Measurements from ENCODE around the gene MRPL58.
A peak's percentile ranks its signal among the peaks of the same experiment; 100 is the strongest.
"Not testable (repeated sequence)": the region's sequence is repeated elsewhere in the genome, so short reads cannot be mapped to it uniquely, and the experiment has no call there.

The MRPL58 gene

GRCh38 chr17:75012346-75013091 is at the start of gene MRPL58:
TSS of gene MRPL58 (plus strand) at chr17:75012670. CDS start at chr17:75012687, 17 bp downstream.
- DNase-seq (ENCODE audit: low spot score) = peak; percentile 89

DNA sequence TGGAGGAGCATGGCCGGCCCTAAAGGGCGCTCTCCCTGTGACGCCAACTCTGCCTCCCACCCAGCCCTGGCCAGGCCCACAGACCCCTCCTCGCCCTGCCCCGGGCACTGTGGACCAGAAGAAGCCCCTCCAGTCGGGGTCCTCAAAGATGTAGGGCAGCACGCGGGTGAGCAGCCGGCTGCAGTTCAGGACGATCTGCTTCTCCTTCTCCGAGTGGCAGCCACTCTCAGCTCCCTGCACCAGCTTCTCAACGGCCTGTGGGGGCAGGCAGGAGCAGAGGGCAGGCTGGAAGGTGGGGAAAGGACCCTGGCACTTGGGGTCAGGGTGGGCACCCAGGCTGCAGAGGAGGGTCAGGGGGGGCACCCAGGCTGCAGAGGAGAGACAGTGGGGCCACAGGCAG is 48.8 kb upstream of the MRPL58 start:
- no peak for DNase-seq (ENCODE audit: low spot score)

DNA sequence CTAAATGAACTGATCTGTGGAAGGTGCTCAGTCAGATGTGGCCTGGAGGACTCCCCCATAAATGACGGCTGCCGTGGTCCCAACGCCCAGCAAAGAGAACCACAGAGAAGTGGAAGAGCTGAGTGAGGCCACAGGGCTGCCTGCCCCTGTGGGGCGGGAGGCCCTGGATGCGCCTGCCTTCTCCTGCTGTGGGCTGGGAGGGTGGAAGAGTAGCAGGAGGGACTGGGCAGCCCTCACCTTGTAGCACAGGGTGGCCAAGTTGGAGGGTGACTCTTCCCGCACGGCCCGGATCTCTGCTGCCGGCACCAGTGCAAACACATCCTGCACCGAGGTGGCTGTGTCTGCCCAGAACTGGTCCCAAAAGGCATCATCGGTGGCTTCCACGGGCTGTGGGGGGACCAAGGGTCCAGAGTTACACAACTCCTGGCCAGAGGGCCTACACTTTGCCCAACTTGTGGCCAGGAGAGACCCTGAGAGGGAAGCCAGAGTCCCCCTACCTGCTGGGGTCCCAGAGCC is 48.2 kb upstream of the MRPL58 start:
- no peak for DNase-seq (ENCODE audit: low spot score)

- no peak for DNase-seq (ENCODE audit: low spot score)
Measured at GRCh38 chr17:74964988-74965622, 47.4 kb upstream of the MRPL58 start.

- peak; percentile 16 for DNase-seq (ENCODE audit: low spot score)
Measured at GRCh38 chr17:74968361-74968780, 44.1 kb upstream of the MRPL58 start.

GRCh38 chr17:74969501-74969900 is 43.0 kb upstream of the MRPL58 start:
- DNase-seq (ENCODE audit: low spot score) = not testable (repeated sequence)

- no peak for DNase-seq (ENCODE audit: low spot score)
Measured at GRCh38 chr17:74970395-74970794, 42.1 kb upstream of the MRPL58 start.

GRCh38 chr17:74971069-74971841 is 41.2 kb upstream of the MRPL58 start:
- DNase-seq (ENCODE audit: low spot score) = no peak

GRCh38 chr17:74971842-74972106 is 40.7 kb upstream of the MRPL58 start:
- DNase-seq (ENCODE audit: low spot score) = no peak

DNA sequence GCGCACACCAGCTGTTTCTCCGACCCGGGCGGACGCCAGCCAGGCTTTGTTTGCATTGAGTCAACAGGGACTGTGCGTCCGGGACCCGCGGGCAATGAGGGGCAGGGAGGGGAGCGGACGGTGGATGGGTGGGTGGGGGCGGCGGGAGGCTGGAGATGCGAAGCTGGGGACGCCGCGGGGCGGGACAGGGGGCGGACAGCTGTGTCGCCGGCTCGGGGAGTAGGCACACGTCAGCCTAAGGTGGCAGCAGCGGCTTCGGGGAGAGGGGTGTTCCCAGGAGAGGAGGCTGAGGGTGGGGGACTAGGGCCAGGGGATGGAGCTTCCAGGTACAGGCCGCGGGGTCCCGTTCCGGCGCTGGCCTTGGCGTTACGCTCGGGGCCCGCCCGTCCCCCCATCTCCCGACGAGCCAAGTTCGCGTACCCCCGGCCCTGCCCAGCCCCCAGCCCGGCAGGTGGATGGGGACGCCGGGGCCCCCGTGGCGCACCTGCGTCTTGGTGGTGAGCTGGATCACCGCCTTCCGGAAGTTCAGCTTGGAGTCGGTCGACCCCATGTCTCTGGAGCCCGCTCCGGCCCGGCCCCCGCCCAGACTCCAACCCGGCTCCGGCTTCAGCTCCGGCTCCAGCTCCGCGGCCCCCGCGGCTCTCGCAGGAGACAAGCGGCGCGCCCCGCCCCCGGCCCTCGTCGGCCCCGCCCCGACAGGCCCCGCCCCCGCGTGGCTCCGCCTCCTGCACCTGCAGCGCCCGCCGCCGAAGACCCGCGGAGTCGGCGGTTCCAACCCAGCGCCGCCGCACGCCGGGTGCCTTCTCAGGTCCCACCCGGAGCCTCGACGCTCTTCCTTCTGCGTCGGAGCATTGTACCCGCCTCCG is 40.1 kb upstream of the MRPL58 start, which contains the start of gene HID1:
HID1 (minus strand) TSS at position 653 of the 866 bp plus-strand sequence; CDS start at position 550, 103 bp downstream.
- DNase-seq (ENCODE audit: low spot score) = peak; percentile 76

GRCh38 chr17:74972973-74973328 is 39.5 kb upstream of the MRPL58 start:
- DNase-seq (ENCODE audit: low spot score) = no peak

- no peak for DNase-seq (ENCODE audit: low spot score)
Measured at GRCh38 chr17:74975943-74976342, 36.5 kb upstream of the MRPL58 start.

DNA sequence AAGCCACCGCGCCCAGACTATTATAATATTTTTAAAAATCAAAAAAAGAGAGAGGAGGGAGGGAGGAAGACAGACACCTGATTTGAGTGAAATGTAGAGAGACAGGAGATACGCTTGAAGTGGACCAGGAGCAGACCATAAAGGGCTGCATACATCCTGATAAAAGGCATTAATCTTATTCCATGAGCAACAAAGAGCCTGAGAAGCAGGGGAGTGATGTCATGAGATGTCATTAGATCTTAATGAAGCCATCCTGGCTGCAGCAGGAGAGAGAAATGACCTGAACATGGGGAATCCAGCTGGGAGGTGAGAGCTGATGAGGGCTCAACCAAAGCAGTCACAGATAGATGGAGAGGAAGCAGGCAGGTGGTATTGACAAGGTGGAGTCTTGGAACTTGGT is 34.7 kb upstream of the MRPL58 start:
- DNase-seq (ENCODE audit: low spot score) = no peak

GRCh38 chr17:74978240-74978639 is 34.2 kb upstream of the MRPL58 start:
- DNase-seq (ENCODE audit: low spot score) = no peak

DNA sequence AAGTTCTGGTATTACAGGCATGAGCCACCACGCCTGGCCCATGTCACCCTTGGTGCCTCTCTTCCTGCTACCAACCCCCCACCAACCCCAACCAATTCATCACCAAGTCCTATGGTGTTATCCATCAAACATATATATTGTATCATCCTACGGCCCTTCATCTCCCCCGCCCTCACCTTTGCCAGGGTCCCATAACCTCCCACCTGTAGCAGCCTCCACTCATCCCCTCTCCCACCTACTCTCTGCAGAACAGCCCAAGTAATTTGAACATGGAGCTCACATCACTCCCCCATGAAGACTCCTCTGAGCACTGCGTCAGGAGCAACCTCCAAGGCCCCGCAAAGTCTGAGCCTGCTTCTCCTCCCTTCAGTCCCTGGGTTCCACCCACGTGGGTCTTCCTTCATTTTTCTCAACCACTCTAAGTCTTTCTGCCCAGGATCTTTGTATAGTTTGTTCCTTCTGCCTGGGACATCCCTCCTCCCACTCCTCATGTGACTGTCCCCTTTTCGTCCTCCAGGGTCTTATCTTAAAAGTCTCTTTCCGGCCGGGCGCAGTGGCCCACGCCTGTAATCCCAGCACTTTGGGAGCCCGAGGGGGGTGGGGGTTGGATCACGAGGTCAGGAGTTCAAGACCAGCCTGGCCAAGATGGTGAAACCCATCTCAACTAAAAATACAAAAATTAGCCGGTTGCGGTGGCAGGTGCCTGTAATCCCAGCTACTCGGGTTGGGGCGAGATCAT is 32.9 kb upstream of the MRPL58 start:
- no peak for DNase-seq (ENCODE audit: low spot score)

DNA sequence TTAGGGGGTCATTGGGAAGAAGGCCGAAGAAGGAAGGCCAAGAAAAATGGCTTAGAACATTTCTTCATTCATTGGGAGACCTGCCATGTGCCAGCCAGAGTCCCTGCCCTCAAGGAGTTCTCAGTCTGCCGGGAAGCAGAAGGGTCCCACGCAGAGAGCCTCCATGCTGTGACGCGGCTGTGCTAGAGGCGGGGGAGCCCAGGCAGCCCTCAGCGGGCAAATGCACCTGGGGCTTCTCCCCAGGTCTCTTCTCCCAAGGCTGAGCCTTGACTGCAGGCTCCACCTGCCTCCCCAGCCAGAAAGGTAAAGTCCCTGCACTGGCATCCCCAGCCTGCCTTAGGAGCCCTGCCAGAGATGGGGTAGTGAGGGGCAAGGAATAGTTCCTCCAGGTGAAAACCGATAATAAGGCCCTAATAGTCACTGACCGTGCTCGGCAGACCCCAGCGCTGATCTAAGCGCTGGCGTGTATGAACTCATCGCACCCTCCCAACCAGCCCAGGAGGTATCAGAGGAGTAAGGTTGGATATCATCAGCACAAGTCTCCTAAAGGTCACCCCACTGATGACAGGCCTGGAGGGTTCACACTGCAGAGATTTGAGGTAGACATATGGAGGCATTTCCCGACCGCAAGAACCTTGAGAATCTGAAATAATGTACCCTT is 31.0 kb upstream of the MRPL58 start:
- no peak for DNase-seq (ENCODE audit: low spot score)

DNA sequence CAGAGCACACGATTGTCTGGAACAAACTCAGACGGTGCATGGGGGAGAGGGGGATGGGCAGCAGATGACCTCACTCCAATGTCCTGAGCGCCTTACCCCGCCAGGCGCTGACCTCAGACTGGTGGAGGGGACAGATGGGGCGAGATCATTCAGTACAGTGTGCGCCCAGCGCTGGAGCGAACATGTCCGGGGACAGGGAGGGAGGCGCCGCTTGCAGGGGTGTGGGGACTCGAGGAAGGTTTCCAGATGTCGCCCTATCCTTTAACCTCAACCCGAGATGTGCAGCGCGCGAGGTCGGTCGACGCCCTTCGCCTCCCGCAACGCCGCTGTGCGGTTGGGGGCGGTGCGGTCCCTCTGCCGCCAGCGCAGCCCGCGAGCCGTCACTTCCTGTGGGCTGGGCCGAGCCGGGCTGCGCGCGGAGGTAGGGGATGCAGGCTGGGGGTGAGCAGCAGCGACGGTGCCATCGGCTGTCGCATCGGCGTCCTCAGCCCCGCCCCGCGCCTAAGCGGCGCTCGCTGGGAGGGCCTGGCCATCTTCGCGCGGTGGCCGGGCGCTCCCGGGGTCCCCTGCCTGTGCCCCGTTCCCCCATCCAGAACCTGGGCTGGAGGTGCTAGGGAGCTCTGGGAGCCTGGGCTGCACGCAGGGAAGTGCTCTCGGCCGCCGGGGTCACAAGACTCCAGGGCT is 30.3 kb upstream of the MRPL58 start:
- DNase-seq (ENCODE audit: low spot score) = peak; percentile 83

GRCh38 chr17:74982663-74983313 is 29.7 kb upstream of the MRPL58 start:
- not testable (repeated sequence) for DNase-seq (ENCODE audit: low spot score)

GRCh38 chr17:74986206-74986576 is 26.3 kb upstream of the MRPL58 start:
- no peak for DNase-seq (ENCODE audit: low spot score)
